Measurements from ENCODE around the gene SCARB1. TPM values are rescaled to one million over a fixed set of nuclear protein-coding genes. Genes with fewer than 3 reads are reported as not detected.
A peak's percentile ranks its signal among the peaks of the same experiment; 100 is the strongest.

The SCARB1 gene
- total and polyA plus RNA-seq, 2 of the 13 experiments (the other 11 are each of a cell fraction or from before 2014, with no cell fraction given), result 63.4 to 160 TPM

- TF ChIP-seq THAP9 (CRISPR knock-in tag; IDR thresholded peaks at IDR 0.05; ENCODE audit: borderline replicate concordance) (no peak), ZNF777 (CRISPR knock-in tag; IDR thresholded peaks at IDR 0.05) (peak; percentile 46; the same call in 1 of the 2 replicates), PTBP1 (IDR thresholded peaks at IDR 0.05; ENCODE audit: low read depth, low read length, poor library complexity, severe bottlenecking) (no peak), KLF13 (CRISPR knock-in tag; IDR thresholded peaks at IDR 0.05) (peak; percentile 69; the same call in 1 of the 2 replicates), TRIM22 (IDR thresholded peaks at IDR 0.05) (no peak), MED8 (CRISPR knock-in tag; IDR thresholded peaks at IDR 0.05; ENCODE audit: insufficient replicate concordance) (no peak), TFAP4 (IDR thresholded peaks at IDR 0.05; ENCODE audit: borderline replicate concordance, low read depth) (peak; percentile 66; the same call in 1 of the 2 replicates), RXRB (CRISPR knock-in tag; IDR thresholded peaks at IDR 0.05; ENCODE audit: borderline replicate concordance) (peak; percentile 34; the same call in 1 of the 2 replicates), ARID4A (CRISPR knock-in tag; IDR thresholded peaks at IDR 0.05; ENCODE audit: borderline replicate concordance) (0 out of 2 replicates have a peak, but pooled peaks have one; percentile 26), TBX2 (CRISPR knock-in tag; IDR thresholded peaks at IDR 0.05; ENCODE audit: borderline replicate concordance) (0 out of 2 replicates have a peak, but pooled peaks have one; percentile 14), GMEB1 (CRISPR knock-in tag; IDR thresholded peaks at IDR 0.05; ENCODE audit: borderline replicate concordance) (peak; percentile 17; the same call in 1 of the 2 replicates), ZNF24 (IDR thresholded peaks at IDR 0.05) (no peak), ZNF225 (CRISPR knock-in tag; IDR thresholded peaks at IDR 0.05) (peak; percentile 46; the same call in 1 of the 2 replicates), MBD4 (IDR thresholded peaks at IDR 0.05; ENCODE audit: borderline replicate concordance, low read length) (no peak), SALL1 (CRISPR knock-in tag; IDR thresholded peaks at IDR 0.05) (0 out of 2 replicates have a peak, but pooled peaks have one; percentile 8), PPARG (CRISPR knock-in tag; conservative IDR thresholded peaks at IDR 0.05) (no peak), ARNT2 (CRISPR knock-in tag; IDR thresholded peaks at IDR 0.05; ENCODE audit: low read depth) (0 out of 2 replicates have a peak, but pooled peaks have one; percentile 32), ZBTB7A (CRISPR knock-in tag; IDR thresholded peaks at IDR 0.05) (no peak)
Observed at GRCh38 chr12:124872068-124872719, 8.5 kb upstream of the SCARB1 start (continued).
